HepG2 (cell line): Measurements from ENCODE around the gene C1orf21. TPM values are rescaled to one million over a fixed set of nuclear protein-coding genes. Genes with fewer than 3 reads are reported as not detected.
A peak's percentile ranks its signal among the peaks of the same experiment; 100 is the strongest.

ENCODE experiments used
- ATAC-seq: fragments of 200-7000 bp; cut with Tn5 transposase; 3 replicates; pipeline ENCODE4 v1.9.1; 2020; ENCODE audit warnings: mild to moderate bottlenecking, moderate library complexity
- BruUV-seq: library from RNA; stranded (reverse); fragments of 400-500 nt; replicated peaks from 2 replicates; lab custom pipeline; 2021; lab: Mats Ljungman, UMichigan
- CTCF ChIA-PET: fragments of 300-600 bp; formaldehyde crosslinking; extraction: SDS; loops from one replicate; lab custom pipeline; 2021; ENCODE audit warnings: low total read pairs, inconsistent platforms, low intra/inter-chr PET ratio; lab: Yijun Ruan, JAX
- POLR2A ChIA-PET: fragments of 350-600 bp; sonication (Branson Sonifier 250); formaldehyde crosslinking; loops from one replicate; lab custom pipeline; 2020; ENCODE audit warnings: antibody characterized with exemption, inconsistent platforms; lab: Yijun Ruan, JAX
- DNase-seq: peaks from one replicate; pipeline ENCODE4 v3.0.0-alpha.2; 2015; ENCODE audit warnings: low spot score
- FAIRE-seq: peaks from 3 replicates; lab custom pipeline; 2011; peaks lifted over from hg19 to GRCh38; lab: Jason Lieb, UNC
- H2AFZ ChIP-seq: one replicate; pipeline ENCODE4 v1.6.1; 2011; ENCODE audit warnings: low read length, inconsistent platforms
- H3K27ac ChIP-seq: fragments of 300-600 bp; 3 replicates; pipeline ENCODE4 v1.8.0; 2011; ENCODE audit warnings: mixed run types, mild to moderate bottlenecking, mixed read lengths, low read length, inconsistent platforms; ENCODE audit not compliant: insufficient read depth; ENCODE audit errors: extremely low read length
- H3K27me3 ChIP-seq, 2 experiments: fragments of 200-600 bp in 1 of 2; 2 replicates in 1 of 2; 3 replicates in 1 of 2; pipeline versions ENCODE4 v1.6.0 to v1.8.0; 2011; ENCODE audit warnings: low read length in 2 of 2, mild to moderate bottlenecking in 2 of 2, moderate library complexity in 2 of 2, inconsistent platforms in 1 of 2; ENCODE audit not compliant: insufficient read depth in 2 of 2, control insufficient read depth in 1 of 2
- H3K36me3 ChIP-seq, 2 experiments: fragments of 200-600 bp in 1 of 2; replicated peaks in 1 of 2; 2 replicates in 1 of 2; 3 replicates in 1 of 2; pipeline versions ENCODE4 v1.5.1 to v1.8.0; 2011; ENCODE audit warnings: low read length in 2 of 2, inconsistent platforms in 1 of 2; ENCODE audit not compliant: insufficient read depth in 2 of 2, control insufficient read depth in 1 of 2
- H3K4me1 ChIP-seq: 2 replicates; pipeline ENCODE4 v1.5.1; 2012; ENCODE audit warnings: low read length, inconsistent platforms; ENCODE audit not compliant: insufficient read depth
- H3K4me2 ChIP-seq: 2 replicates; pipeline ENCODE4 v1.6.0; 2011; ENCODE audit warnings: low read depth, low read length, inconsistent platforms
- H3K4me3 ChIP-seq, 3 experiments: fragments of 200-600 bp in 1 of 3; sonication (generic), shearing (Covaris generic) in 1 of 3; replicated peaks in 1 of 3; 2 replicates each; pipeline ENCODE4 v1.5.1; 2011 to 2016; ENCODE audit warnings: low read length in 3 of 3, inconsistent platforms in 2 of 3, low read depth in 2 of 3, mild to moderate bottlenecking in 2 of 3, control low read depth in 1 of 3, mixed read lengths in 1 of 3; ENCODE audit not compliant: insufficient read depth in 1 of 3
- H3K79me2 ChIP-seq: one replicate; pipeline ENCODE4 v1.6.1; 2011; ENCODE audit warnings: low read length, inconsistent platforms; ENCODE audit not compliant: insufficient read depth
- H3K9ac ChIP-seq: 2 replicates; pipeline ENCODE4 v1.6.0; 2011; ENCODE audit warnings: mild to moderate bottlenecking, low read depth, low read length, inconsistent platforms; ENCODE audit not compliant: insufficient read depth
- H3K9me3 ChIP-seq: 2 replicates; pipeline ENCODE4 v1.5.1; 2012; ENCODE audit warnings: mild to moderate bottlenecking, low read length
- H4K20me1 ChIP-seq: 2 replicates; pipeline ENCODE4 v1.6.0; 2011; ENCODE audit warnings: inconsistent platforms, mild to moderate bottlenecking, low read length, moderate library complexity; ENCODE audit not compliant: insufficient read depth
- ADNP ChIP-seq: sonication (generic); formaldehyde crosslinking; IDR thresholded peaks from 2 replicates; pipeline ENCODE4 v1.4.0; 2020; ENCODE audit warnings: missing genetic modification reagents
- AFF4 ChIP-seq: sonication (generic); formaldehyde crosslinking; IDR thresholded peaks from 2 replicates; pipeline ENCODE4 v1.4.0; 2020; ENCODE audit warnings: missing genetic modification reagents
- MIER2 ChIP-seq: IDR thresholded peaks from 2 replicates; pipeline ENCODE4 v1.6.1; 2016; ENCODE audit warnings: missing biosample characterization, missing genetic modification reagents
- NR1H2 ChIP-seq: sonication (generic); formaldehyde crosslinking; IDR thresholded peaks from 2 replicates; pipeline ENCODE4 v1.8.1; 2022; ENCODE audit warnings: low read depth, missing genetic modification reagents, borderline replicate concordance
- RARG ChIP-seq: sonication (generic); formaldehyde crosslinking; IDR thresholded peaks from 2 replicates; pipeline ENCODE4 v1.4.0; 2020; ENCODE audit warnings: low read depth, mild to moderate bottlenecking, missing genetic modification reagents
- TEAD2 ChIP-seq: sonication (generic); formaldehyde crosslinking; IDR thresholded peaks from 2 replicates; pipeline ENCODE4 v1.9.0; 2021; ENCODE audit warnings: missing genetic modification reagents
- ZBTB20 ChIP-seq: sonication (generic); formaldehyde crosslinking; IDR thresholded peaks from 2 replicates; pipeline ENCODE4 v1.8.1; 2023; ENCODE audit warnings: missing genetic modification reagents, low read depth, mild to moderate bottlenecking, borderline replicate concordance
- ZNF256 ChIP-seq: sonication (generic); formaldehyde crosslinking; conservative IDR thresholded peaks from 2 replicates; pipeline ENCODE4 v1.4.0; 2020; ENCODE audit warnings: missing genetic modification reagents
- ZNF546 ChIP-seq: sonication (generic); formaldehyde crosslinking; conservative IDR thresholded peaks from 2 replicates; pipeline ENCODE4 v1.8.1; 2023; ENCODE audit warnings: mild to moderate bottlenecking, missing genetic modification reagents
- ZSCAN5A ChIP-seq: sonication (generic); formaldehyde crosslinking; IDR thresholded peaks from 2 replicates; pipeline ENCODE4 v1.8.0; 2022; ENCODE audit warnings: mild to moderate bottlenecking, missing genetic modification reagents, borderline replicate concordance
- WGBS: methylation state at CpG from one replicate; pipeline ENCODE4 v1.1.6; 2017; ENCODE audit warnings: low lambda C conversion rate; 5-methylcytosine and 5-hydroxymethylcytosine counted together
- in situ Hi-C: cut with HindIII; loops from 2 replicates; pipeline ENCODE4 v1.10.0; 2017; ENCODE audit warnings: low pct_unique_long_range_greater_than_20kb; ENCODE audit not compliant: extremely low pct_ligation_motif_present
- intact Hi-C: fragments of 100-400 bp; cut with micrococcal nuclease; formaldehyde crosslinking; loops from one replicate; pipeline ENCODE4 v1.10.0; 2022; ENCODE audit not compliant: unreplicated experiment
- polyA plus RNA-seq, 8 experiments: library from polyadenylated mRNA; depleted of rRNA in 3 of 8; stranded (reverse) in 7 of 8; unstranded in 1 of 8; fragments of >200 nt; fragmentation: Illumina TruSeq in 4 of 8; extraction: Trizol in 4 of 8; gene quantifications; 2 replicates each; pipeline versions ENCODE4 v1.2.1 to v1.2.3, GENCODE V29; 2011 to 2016; ENCODE audit warnings: low read depth in 4 of 8, missing spikeins in 1 of 8, mixed read lengths in 1 of 8; ENCODE audit not compliant: insufficient read depth in 1 of 8
- total RNA-seq, 5 experiments: library from RNA; depleted of rRNA; stranded (reverse); fragments of >200 nt; fragmentation: Illumina TruSeq; extraction: Trizol; gene quantifications; 2 replicates each; pipeline ENCODE4 v1.2.3, GENCODE V29; 2016; ENCODE audit warnings: low read depth in 1 of 5

C1orf21 gene
- total and polyA plus RNA-seq, 2 of the 13 experiments (the other 11 are each of a cell fraction or from before 2014, with no cell fraction given), result not detected

GRCh38 chr1:184492536-184492935 is 105.7 kb downstream of the C1orf21 start:
- ChIA-PET CTCF (no interaction called here), POLR2A (interaction anchor here (0.6 kb wide), 1 partner anchor 441 kb away, joined by 3 read pairs; the partner anchor contains the start of gene TSEN15)
- ATAC-seq (peak; percentile 12; the same call in 2 of the 3 replicates), DNase-seq (no peak), FAIRE-seq (no peak)
- no peak overlapping the region for H2AFZ ChIP-seq
- TF ChIP-seq ZSCAN5A (CRISPR knock-in tag), result no peak
- TF ChIP-seq ZBTB20, result peak; percentile 12; the same call in 1 of the 2 replicates
- no peak for TF ChIP-seq ADNP (CRISPR knock-in tag)
- TF ChIP-seq MIER2, result no peak
- H3K27ac ChIP-seq, result peak overlapping the region; percentile 70
- 0 out of 2 replicates have a peak overlapping the region, but pooled peaks have one; percentile 52 for H3K9ac ChIP-seq
- H3K4me1 ChIP-seq, result peaks cover 34% of the 10 kb centered on the region
- peak overlapping the region in 2 of 3 experiments; percentile 63; a peak in 1 of 6 replicates for H3K4me3 ChIP-seq
- H3K36me3 ChIP-seq, result no peaks in the 10 kb centered on the region
- H3K27me3 ChIP-seq, result no peaks in the 10 kb centered on the region
- H3K4me2 ChIP-seq, result peak overlapping the region; percentile 67
- intact Hi-C loops (loop anchor here (1.0 kb wide), 1 partner anchor 106 kb away; no protein-coding TSS in a partner anchor), in situ Hi-C loops (no loop called here)
- no peaks in the 10 kb centered on the region for H4K20me1 ChIP-seq
- no peaks in the 10 kb centered on the region for H3K79me2 ChIP-seq
- BruUV-seq, result no TSS peak
- H3K9me3 ChIP-seq, result no peaks in the 10 kb centered on the region

GRCh38 chr1:184493987-184494388 is 107.2 kb downstream of the C1orf21 start:
- Histone ChIP-seq H3K9ac (no peak overlapping the region), H3K4me3 (no peak overlapping the region), H3K4me1 (peaks cover 34% of the 10 kb centered on the region), H3K79me2 (no peaks in the 10 kb centered on the region), H3K36me3 (no peaks in the 10 kb centered on the region), H3K9me3 (no peaks in the 10 kb centered on the region), H3K27ac (no peak overlapping the region), H3K4me2 (no peak overlapping the region), H4K20me1 (no peaks in the 10 kb centered on the region), H3K27me3 (no peaks in the 10 kb centered on the region), H2AFZ (no peak overlapping the region)
- DNase-seq (no peak), ATAC-seq (no peak), FAIRE-seq (no peak)
- CTCF ChIA-PET, result no interaction called here
- POLR2A ChIA-PET, result no interaction called here
- BruUV-seq, result no TSS peak
- 0% methylated on average over 1 of the region's 1 CpG for WGBS
- in situ Hi-C loops (no loop called here), intact Hi-C loops (no loop called here)
- TF ChIP-seq RARG (CRISPR knock-in tag), result no peak
- no peak for TF ChIP-seq AFF4 (CRISPR knock-in tag)
- no peak for TF ChIP-seq ZNF546 (CRISPR knock-in tag)
- TF ChIP-seq ZNF256 (CRISPR knock-in tag), result no peak
- TF ChIP-seq NR1H2, result no peak
- no peak for TF ChIP-seq TEAD2 (CRISPR knock-in tag)
